ENCODE data around the gene TAS2R3.
"Not testable (repeated sequence)": the region's sequence is repeated elsewhere in the genome, so short reads cannot be mapped to it uniquely, and the experiment has no call there.

The TAS2R3 gene

DNA sequence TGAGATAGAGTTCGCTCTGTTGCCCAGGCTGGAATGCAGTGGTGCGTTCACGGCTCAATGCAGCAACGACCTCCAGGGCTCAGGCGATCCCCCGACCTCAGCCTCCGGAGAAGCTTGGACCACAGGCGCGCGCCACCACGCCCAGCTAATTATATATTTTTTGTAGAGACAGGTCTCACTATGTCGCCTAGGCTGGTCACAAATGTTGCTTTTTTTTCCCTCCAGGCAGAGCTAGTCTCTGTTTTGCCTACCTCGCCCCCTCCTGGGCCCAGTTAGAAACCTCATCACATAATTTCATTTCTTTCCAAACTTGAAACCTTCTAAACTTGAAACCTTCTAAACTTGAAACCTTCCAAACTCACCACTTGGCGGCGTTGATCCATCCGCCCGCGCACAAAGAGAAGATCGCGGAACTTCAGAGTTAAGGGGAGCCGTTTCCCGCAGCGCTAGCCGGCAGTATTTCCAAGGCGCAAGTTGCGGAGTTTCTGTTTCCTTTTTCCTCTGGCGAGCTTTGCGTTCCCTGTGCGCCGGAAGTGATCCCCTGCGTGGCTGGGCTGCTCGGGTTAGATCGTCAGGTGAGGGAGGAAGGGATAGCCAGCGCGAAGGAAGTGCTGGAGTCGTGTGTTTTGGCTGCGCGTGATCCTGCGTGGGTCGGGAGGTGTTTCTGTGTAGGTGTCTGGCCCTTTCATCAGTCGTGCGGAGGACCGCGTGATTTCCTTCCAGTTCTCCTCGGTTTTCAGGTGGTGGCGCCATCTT is 25.9 kb upstream of the TAS2R3 start, which contains the start of gene SSBP1:
Gene SSBP1, plus strand, starts transcription at position 523 of the 756 bp plus-strand sequence. CDS start 809 bp downstream, outside the sequence.
- Histone ChIP-seq H3K4me3 (ENCODE audit: low read length in 2 of 2) (peak within 1 kb of the TSS; percentile 94 to 96), H3K9me3 (ENCODE audit: control insufficient read depth in 2 of 2, low read length in 2 of 2) (no peaks in the 10 kb centered on the region), H3K9ac (ENCODE audit: low read depth in 1 of 2, low read length in 2 of 2) (peak within 1 kb of the TSS; percentile 76 to 85), H3K27ac (ENCODE audit: low read depth in 2 of 2, low read length in 2 of 2) (peak within 1 kb of the TSS; percentile 74 to 83), H3K36me3 (ENCODE audit: control insufficient read depth in 2 of 2, insufficient read depth in 2 of 2, low read length in 2 of 2) (peaks cover 19 to 21% of the 10 kb centered on the region in 2 donors), H3K27me3 (ENCODE audit: control insufficient read depth in 2 of 2, insufficient read depth in 2 of 2, low read length in 2 of 2) (no peaks in the 10 kb centered on the region), H3K4me1 (ENCODE audit: control insufficient read depth in 2 of 2, insufficient read depth in 2 of 2, low read length in 2 of 2) (peaks cover 6 to 16% of the 10 kb centered on the region in 2 donors)

DNA sequence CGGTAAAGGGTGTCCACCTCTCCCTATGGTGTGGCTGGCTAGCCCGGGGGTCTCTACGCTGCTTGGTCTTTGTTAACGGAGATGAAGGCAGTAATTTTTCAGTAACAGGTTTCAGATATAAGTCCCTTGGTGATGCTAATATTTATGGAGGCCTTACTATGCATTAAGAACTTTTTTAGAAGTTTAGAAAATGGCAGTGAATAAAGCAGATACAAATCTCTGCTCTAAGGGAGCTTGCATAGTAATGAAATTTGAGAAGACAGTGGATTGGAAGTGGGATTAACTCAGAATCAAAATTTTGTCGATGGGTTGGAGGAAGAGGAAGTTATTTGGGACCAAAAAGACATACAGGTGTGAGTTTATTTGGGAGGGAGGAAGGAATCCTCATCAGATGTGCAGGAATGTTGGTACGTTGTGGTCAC is 25.3 kb upstream of the TAS2R3 start:
- H3K36me3 ChIP-seq (ENCODE audit: control insufficient read depth in 2 of 2, insufficient read depth in 2 of 2, low read length in 2 of 2), result peaks cover 25 to 26% of the 10 kb centered on the region in 2 donors
- peak overlapping the region; percentile 74 to 83 for H3K27ac ChIP-seq (ENCODE audit: low read depth in 2 of 2, low read length in 2 of 2)

DNA sequence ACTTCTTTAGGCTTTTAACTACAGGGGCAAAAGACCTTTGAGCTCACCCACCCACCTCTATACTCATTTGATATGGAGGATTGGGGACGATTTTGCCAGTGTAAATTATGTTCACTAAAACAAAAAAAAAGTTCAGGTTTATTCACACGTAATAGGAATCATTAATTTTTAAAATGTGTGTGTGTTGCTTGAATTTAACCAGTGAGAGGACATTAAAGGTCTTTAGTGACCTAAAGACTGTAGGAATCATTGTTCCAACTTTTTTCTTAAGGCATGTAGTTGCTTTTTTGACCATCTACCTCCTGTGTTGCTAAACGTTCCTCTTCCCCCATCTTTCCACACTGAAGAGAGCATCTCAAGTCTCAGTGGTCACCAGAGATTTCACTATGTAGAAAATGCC is 24.6 kb upstream of the TAS2R3 start:
- H3K9ac ChIP-seq (ENCODE audit: low read depth in 1 of 2, low read length in 2 of 2), result no peak overlapping the region
- H3K36me3 ChIP-seq (ENCODE audit: control insufficient read depth in 2 of 2, insufficient read depth in 2 of 2, low read length in 2 of 2), result peaks cover 31 to 33% of the 10 kb centered on the region in 2 donors
- no peak overlapping the region for H3K27ac ChIP-seq (ENCODE audit: low read depth in 2 of 2, low read length in 2 of 2)
- peak overlapping the region; percentile 94 to 96 for H3K4me3 ChIP-seq (ENCODE audit: low read length in 2 of 2)
- H3K27me3 ChIP-seq (ENCODE audit: control insufficient read depth in 2 of 2, insufficient read depth in 2 of 2, low read length in 2 of 2), result no peaks in the 10 kb centered on the region
- no peaks in the 10 kb centered on the region for H3K9me3 ChIP-seq (ENCODE audit: control insufficient read depth in 2 of 2, low read length in 2 of 2)
- peaks cover 6 to 16% of the 10 kb centered on the region in 2 donors for H3K4me1 ChIP-seq (ENCODE audit: control insufficient read depth in 2 of 2, insufficient read depth in 2 of 2, low read length in 2 of 2)

More for the DNA sequence above, 25.3 kb upstream of the TAS2R3 start:
- Histone ChIP-seq H3K9ac (ENCODE audit: low read depth in 1 of 2, low read length in 2 of 2) (peak overlapping the region; percentile 76 to 85), H3K4me3 (ENCODE audit: low read length in 2 of 2) (peak overlapping the region; percentile 94 to 96), H3K4me1 (ENCODE audit: control insufficient read depth in 2 of 2, insufficient read depth in 2 of 2, low read length in 2 of 2) (peaks cover 6 to 16% of the 10 kb centered on the region in 2 donors), H3K27me3 (ENCODE audit: control insufficient read depth in 2 of 2, insufficient read depth in 2 of 2, low read length in 2 of 2) (no peaks in the 10 kb centered on the region), H3K9me3 (ENCODE audit: control insufficient read depth in 2 of 2, low read length in 2 of 2) (no peaks in the 10 kb centered on the region)

DNA sequence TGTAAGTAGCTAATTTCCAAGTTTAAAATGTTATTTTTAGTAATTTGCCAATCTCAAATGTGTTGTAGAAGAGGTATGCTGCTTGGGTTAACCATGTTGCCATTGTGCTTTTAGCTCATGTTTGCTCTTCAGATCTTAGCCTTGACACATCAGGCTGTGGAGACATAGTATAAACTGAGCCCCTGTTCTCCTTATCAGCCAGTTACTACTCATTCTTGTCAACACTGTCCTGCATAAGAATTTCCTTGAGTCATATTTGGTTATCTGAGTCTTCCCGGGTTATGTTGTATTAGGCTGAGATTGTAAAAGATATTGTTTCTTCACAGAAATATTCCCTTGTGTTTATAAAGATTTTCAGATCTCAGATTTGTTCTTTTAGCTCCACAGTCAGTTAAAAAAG is 21.7 kb upstream of the TAS2R3 start:
- Histone ChIP-seq H3K36me3 (ENCODE audit: control insufficient read depth in 2 of 2, insufficient read depth in 2 of 2, low read length in 2 of 2) (peaks cover 49 to 53% of the 10 kb centered on the region in 2 donors), H3K27ac (ENCODE audit: low read depth in 2 of 2, low read length in 2 of 2) (no peak overlapping the region), H3K27me3 (ENCODE audit: control insufficient read depth in 2 of 2, insufficient read depth in 2 of 2, low read length in 2 of 2) (no peaks in the 10 kb centered on the region), H3K9ac (ENCODE audit: low read depth in 1 of 2, low read length in 2 of 2) (no peak overlapping the region), H3K4me1 (ENCODE audit: control insufficient read depth in 2 of 2, insufficient read depth in 2 of 2, low read length in 2 of 2) (peaks cover 5 to 13% of the 10 kb centered on the region in 2 donors), H3K4me3 (ENCODE audit: low read length in 2 of 2) (no peak overlapping the region), H3K9me3 (ENCODE audit: control insufficient read depth in 2 of 2, low read length in 2 of 2) (no peaks in the 10 kb centered on the region)

DNA sequence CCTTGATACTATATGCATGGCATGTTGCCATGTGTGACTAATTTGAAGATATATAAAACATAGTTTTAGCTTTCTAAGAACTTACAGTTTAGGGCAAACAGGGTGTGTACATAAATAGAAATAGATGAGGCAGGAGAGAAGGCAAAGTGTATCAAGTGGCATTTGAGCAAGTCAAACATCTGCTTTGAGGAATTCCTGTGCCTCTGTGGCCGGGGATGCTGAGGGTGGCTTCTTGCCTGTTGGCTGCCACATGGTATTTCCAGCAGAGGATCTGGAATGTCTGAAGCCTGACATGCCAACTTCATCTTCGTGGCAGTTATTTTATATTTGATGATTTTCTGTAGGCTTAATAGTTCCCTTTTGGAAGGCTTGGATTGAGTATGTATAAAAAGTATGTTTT is 19.8 kb upstream of the TAS2R3 start:
- Histone ChIP-seq H3K4me1 (ENCODE audit: control insufficient read depth in 2 of 2, insufficient read depth in 2 of 2, low read length in 2 of 2) (peaks cover under 1 to 5% of the 10 kb centered on the region in 2 donors), H3K4me3 (ENCODE audit: low read length in 2 of 2) (no peak overlapping the region), H3K9me3 (ENCODE audit: control insufficient read depth in 2 of 2, low read length in 2 of 2) (no peaks in the 10 kb centered on the region), H3K36me3 (ENCODE audit: control insufficient read depth in 2 of 2, insufficient read depth in 2 of 2, low read length in 2 of 2) (peaks cover 62 to 68% of the 10 kb centered on the region in 2 donors), H3K27ac (ENCODE audit: low read depth in 2 of 2, low read length in 2 of 2) (no peak overlapping the region), H3K9ac (ENCODE audit: low read depth in 1 of 2, low read length in 2 of 2) (no peak overlapping the region), H3K27me3 (ENCODE audit: control insufficient read depth in 2 of 2, insufficient read depth in 2 of 2, low read length in 2 of 2) (no peaks in the 10 kb centered on the region)

DNA sequence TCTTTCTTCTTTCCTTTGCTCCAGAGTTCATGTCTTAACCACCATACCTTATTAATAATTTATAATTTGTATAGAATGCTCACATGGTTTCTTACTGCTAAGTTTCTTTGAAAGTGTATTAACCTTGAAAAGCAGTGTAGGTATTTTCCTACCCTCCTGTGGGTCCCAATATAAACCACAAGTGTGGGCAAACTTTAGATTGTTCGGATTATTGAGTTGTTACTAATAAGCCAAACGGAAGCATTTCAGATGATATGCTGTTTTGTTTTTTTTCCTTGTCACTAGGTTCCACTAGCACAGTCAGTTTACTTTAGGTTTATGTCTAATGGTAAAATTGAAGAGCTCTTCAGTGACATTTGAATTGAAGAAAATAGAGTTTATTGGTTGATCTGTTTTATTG is 15.5 kb upstream of the TAS2R3 start:
- no peak overlapping the region for H3K27ac ChIP-seq (ENCODE audit: low read depth in 2 of 2, low read length in 2 of 2)
- no peak overlapping the region for H3K4me3 ChIP-seq (ENCODE audit: low read length in 2 of 2)
- no peaks in the 10 kb centered on the region for H3K27me3 ChIP-seq (ENCODE audit: control insufficient read depth in 2 of 2, insufficient read depth in 2 of 2, low read length in 2 of 2)
- H3K4me1 ChIP-seq (ENCODE audit: control insufficient read depth in 2 of 2, insufficient read depth in 2 of 2, low read length in 2 of 2), result no peaks in the 10 kb centered on the region
- H3K36me3 ChIP-seq (ENCODE audit: control insufficient read depth in 2 of 2, insufficient read depth in 2 of 2, low read length in 2 of 2), result peaks cover 79 to 85% of the 10 kb centered on the region in 2 donors
- peaks cover 17 to 24% of the 10 kb centered on the region in 2 donors for H3K9me3 ChIP-seq (ENCODE audit: control insufficient read depth in 2 of 2, low read length in 2 of 2)
- no peak overlapping the region for H3K9ac ChIP-seq (ENCODE audit: low read depth in 1 of 2, low read length in 2 of 2)

DNA sequence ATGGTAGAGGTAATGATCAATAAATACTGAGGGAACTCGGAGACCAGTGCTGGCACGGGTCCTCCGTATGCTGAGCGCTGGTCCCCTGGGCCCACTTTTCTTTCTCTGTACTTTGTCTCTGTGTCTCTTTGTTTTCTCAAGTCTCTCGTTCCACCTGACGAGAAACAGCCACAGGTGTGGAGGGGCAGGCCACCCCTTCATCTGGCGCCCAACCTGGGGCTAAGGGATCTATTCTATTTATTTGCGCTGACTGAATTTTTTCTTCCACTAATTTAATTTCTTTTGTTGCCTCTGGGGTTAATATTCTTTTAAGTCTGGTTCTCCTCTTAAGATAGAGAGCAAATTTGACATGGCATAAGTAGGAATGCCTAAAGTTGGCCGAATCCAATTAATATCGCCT is 12.0 kb upstream of the TAS2R3 start:
- peaks cover 59 to 75% of the 10 kb centered on the region in 2 donors for H3K36me3 ChIP-seq (ENCODE audit: control insufficient read depth in 2 of 2, insufficient read depth in 2 of 2, low read length in 2 of 2)
- not testable (repeated sequence) for H3K4me3 ChIP-seq (ENCODE audit: low read length in 2 of 2)

DNA sequence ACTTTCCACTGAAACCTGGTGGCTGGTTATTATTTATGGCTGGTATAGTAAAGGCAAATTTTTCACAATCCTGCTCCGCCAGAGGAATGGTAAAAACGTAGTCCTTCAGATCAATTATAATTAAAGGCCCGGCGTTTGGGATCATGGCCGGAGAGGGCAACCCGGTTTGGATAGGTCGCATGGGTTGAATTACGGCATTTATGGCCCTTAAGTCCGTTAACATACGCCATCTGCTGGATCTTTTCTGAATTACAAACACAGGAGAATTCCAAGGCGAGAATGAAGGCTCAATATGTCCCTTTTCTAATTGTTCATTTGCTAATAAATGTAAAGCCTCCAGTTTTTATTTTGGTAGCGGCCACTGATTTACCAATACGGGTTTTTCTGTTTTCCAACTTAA is 11.3 kb upstream of the TAS2R3 start:
- Histone ChIP-seq H3K9me3 (ENCODE audit: control insufficient read depth in 2 of 2, low read length in 2 of 2) (peaks cover 17 to 24% of the 10 kb centered on the region in 2 donors), H3K36me3 (ENCODE audit: control insufficient read depth in 2 of 2, insufficient read depth in 2 of 2, low read length in 2 of 2) (peaks cover 63 to 81% of the 10 kb centered on the region in 2 donors), H3K27me3 (ENCODE audit: control insufficient read depth in 2 of 2, insufficient read depth in 2 of 2, low read length in 2 of 2) (no peaks in the 10 kb centered on the region), H3K27ac (ENCODE audit: low read depth in 2 of 2, low read length in 2 of 2) (no peak overlapping the region), H3K9ac (ENCODE audit: low read depth in 1 of 2, low read length in 2 of 2) (no peak overlapping the region), H3K4me1 (ENCODE audit: control insufficient read depth in 2 of 2, insufficient read depth in 2 of 2, low read length in 2 of 2) (no peaks in the 10 kb centered on the region), H3K4me3 (ENCODE audit: low read length in 2 of 2) (no peak overlapping the region)

More for the DNA sequence above, 12.0 kb upstream of the TAS2R3 start:
- not testable (repeated sequence) for H3K27ac ChIP-seq (ENCODE audit: low read depth in 2 of 2, low read length in 2 of 2); H3K4me1 ChIP-seq (ENCODE audit: control insufficient read depth in 2 of 2, insufficient read depth in 2 of 2, low read length in 2 of 2); H3K27me3 ChIP-seq (ENCODE audit: control insufficient read depth in 2 of 2, insufficient read depth in 2 of 2, low read length in 2 of 2); H3K9ac ChIP-seq (ENCODE audit: low read depth in 1 of 2, low read length in 2 of 2)
- peaks cover 17 to 24% of the 10 kb centered on the region in 2 donors for H3K9me3 ChIP-seq (ENCODE audit: control insufficient read depth in 2 of 2, low read length in 2 of 2)

DNA sequence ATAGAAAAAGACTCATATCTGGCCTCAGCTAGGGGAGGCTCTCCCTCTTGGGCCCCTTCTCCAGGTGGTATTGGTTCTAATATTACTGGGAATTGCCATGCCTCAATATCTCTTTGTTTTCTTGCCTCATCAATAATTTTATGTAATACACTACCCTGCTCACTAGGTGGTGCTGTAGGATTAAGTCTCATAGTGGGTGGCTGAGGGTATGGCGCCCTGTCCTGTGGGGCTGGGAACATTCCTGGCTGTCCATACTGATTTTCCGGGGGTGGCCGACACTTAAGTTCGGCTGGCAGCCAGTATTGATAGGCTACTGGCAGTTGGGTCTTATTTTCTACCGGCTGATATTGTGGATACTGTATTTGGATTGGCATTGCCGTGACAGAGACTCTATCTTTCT is 9.0 kb upstream of the TAS2R3 start:
- Histone ChIP-seq H3K27me3 (ENCODE audit: control insufficient read depth in 2 of 2, insufficient read depth in 2 of 2, low read length in 2 of 2) (no peaks in the 10 kb centered on the region), H3K36me3 (ENCODE audit: control insufficient read depth in 2 of 2, insufficient read depth in 2 of 2, low read length in 2 of 2) (peaks cover 60 to 72% of the 10 kb centered on the region in 2 donors), H3K27ac (ENCODE audit: low read depth in 2 of 2, low read length in 2 of 2) (no peak overlapping the region), H3K4me3 (ENCODE audit: low read length in 2 of 2) (no peak overlapping the region), H3K9me3 (ENCODE audit: control insufficient read depth in 2 of 2, low read length in 2 of 2) (peaks cover 17 to 22% of the 10 kb centered on the region in 2 donors), H3K9ac (ENCODE audit: low read depth in 1 of 2, low read length in 2 of 2) (no peak overlapping the region), H3K4me1 (ENCODE audit: control insufficient read depth in 2 of 2, insufficient read depth in 2 of 2, low read length in 2 of 2) (no peaks in the 10 kb centered on the region)

DNA sequence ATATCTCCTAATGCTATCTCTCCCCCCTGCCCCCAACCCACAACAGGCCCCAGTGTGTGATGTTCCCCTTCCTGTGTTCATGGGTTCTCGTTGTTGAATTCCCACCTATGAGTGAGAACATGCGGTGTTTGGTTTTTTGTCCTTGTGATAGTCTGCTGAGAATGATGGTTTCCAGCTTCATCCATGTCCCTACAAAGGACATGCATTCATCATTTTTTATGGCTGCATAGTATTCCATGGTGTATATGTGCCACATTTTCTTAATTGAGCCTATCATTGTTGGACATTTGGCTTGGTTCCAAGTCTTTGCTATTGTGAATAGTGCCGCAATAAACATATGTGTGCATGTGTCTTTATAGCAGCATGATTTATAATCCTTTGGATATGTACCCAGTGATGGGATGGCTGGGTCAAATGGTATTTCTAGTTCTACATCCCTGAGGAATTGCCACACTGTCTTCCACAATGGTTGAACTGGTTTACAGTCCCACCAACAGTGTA is 6.2 kb downstream of the TAS2R3 start:
- H3K9ac ChIP-seq (ENCODE audit: low read depth in 1 of 2, low read length in 2 of 2); H3K4me1 ChIP-seq (ENCODE audit: control insufficient read depth in 2 of 2, insufficient read depth in 2 of 2, low read length in 2 of 2); H3K27me3 ChIP-seq (ENCODE audit: control insufficient read depth in 2 of 2, insufficient read depth in 2 of 2, low read length in 2 of 2); H3K27ac ChIP-seq (ENCODE audit: low read depth in 2 of 2, low read length in 2 of 2); H3K36me3 ChIP-seq (ENCODE audit: control insufficient read depth in 2 of 2, insufficient read depth in 2 of 2, low read length in 2 of 2); H3K9me3 ChIP-seq (ENCODE audit: control insufficient read depth in 2 of 2, low read length in 2 of 2); H3K4me3 ChIP-seq (ENCODE audit: low read length in 2 of 2): not testable (repeated sequence)
